Choroid plexus epithelial cell (primary cell): ENCODE data around the gene ANO4.
"Not testable (repeated sequence)": the region's sequence is repeated elsewhere in the genome, so short reads cannot be mapped to it uniquely, and the experiment has no call there.

ENCODE experiments used
- DNase-seq: peaks from one replicate; pipeline ENCODE4 v3.0.0-alpha.2; 2010; ENCODE audit warnings: low read depth
- H3K4me3 ChIP-seq: 2 replicates; pipeline ENCODE4 v1.5.1; 2011; ENCODE audit warnings: low read depth, mild to moderate bottlenecking, control low read depth, low read length, moderate library complexity
- CTCF ChIP-seq: conservative IDR thresholded peaks from 2 replicates; pipeline ENCODE4 v1.5.1; 2011; ENCODE audit warnings: low read depth, mild to moderate bottlenecking, control low read depth, inconsistent platforms, low read length, moderate library complexity

ANO4 gene

DNA sequence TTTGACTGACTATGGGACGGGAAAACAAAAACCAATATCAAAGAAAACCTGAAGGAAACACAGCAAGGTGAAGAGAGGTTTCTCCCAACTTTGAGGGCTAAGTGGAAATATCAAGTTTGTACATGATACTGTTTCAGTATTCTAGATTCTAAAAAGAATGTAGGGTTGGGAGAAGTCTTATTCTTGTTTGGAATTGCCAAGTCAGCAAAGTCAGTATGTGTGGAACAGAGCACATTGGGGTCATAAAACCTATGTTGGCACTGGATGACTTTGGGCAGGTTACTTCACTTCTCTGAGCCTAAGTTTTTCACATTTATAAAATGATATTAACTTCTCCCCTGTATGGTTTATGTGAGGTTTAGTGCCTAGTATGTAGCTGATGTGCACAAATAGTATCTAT is 182.2 kb downstream of the ANO4 start:
- H3K4me3 ChIP-seq: no peak overlapping the region
- no peak for TF ChIP-seq CTCF
- DNase-seq: no peak

DNA sequence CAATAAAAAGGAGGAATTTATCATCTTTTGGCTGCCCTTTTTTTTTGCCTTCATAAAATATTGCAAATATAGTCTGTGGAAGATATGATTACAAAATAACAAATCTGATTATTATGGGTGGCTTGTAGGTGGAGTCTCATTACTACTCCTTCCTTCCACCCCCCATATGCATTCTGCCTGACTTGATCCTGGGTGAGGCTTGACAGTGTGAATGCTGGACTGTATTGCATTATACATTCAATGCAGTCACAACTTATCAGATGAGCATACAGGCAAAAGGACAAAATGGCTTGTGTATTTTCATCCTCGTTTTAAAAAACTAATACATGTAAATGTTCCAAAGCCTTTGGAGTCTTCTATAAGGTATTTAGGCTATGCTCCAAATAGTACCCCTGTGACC is 186.3 kb downstream of the ANO4 start:
- DNase-seq: no peak
- no peak overlapping the region for H3K4me3 ChIP-seq
- TF ChIP-seq CTCF: no peak

- no peak for DNase-seq
- TF ChIP-seq CTCF: no peak
- H3K4me3 ChIP-seq: no peak overlapping the region
Measured at GRCh38 chr12:100982511-100983183, 188.1 kb downstream of the ANO4 start.

DNA sequence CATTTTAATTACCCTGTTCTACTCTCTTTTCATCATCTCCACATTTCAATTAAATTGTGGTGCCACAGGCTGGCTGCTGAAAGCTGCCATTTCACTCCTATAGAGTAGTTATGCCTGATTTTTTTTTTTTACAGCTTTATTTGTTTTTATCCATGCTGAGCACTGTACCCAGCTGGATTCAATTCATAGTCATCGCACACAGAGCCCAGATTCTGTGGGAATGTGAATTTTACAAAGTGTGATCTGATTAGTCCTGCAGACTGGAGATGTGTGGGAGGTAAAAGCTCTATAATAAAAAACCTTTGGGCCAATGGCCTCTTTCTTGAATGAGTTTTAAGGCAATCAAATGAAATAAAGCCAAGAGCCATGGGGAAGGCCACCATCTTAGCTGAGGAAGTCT is 190.2 kb downstream of the ANO4 start:
- H3K4me3 ChIP-seq: no peak overlapping the region
- no peak for DNase-seq
- no peak for TF ChIP-seq CTCF

DNA sequence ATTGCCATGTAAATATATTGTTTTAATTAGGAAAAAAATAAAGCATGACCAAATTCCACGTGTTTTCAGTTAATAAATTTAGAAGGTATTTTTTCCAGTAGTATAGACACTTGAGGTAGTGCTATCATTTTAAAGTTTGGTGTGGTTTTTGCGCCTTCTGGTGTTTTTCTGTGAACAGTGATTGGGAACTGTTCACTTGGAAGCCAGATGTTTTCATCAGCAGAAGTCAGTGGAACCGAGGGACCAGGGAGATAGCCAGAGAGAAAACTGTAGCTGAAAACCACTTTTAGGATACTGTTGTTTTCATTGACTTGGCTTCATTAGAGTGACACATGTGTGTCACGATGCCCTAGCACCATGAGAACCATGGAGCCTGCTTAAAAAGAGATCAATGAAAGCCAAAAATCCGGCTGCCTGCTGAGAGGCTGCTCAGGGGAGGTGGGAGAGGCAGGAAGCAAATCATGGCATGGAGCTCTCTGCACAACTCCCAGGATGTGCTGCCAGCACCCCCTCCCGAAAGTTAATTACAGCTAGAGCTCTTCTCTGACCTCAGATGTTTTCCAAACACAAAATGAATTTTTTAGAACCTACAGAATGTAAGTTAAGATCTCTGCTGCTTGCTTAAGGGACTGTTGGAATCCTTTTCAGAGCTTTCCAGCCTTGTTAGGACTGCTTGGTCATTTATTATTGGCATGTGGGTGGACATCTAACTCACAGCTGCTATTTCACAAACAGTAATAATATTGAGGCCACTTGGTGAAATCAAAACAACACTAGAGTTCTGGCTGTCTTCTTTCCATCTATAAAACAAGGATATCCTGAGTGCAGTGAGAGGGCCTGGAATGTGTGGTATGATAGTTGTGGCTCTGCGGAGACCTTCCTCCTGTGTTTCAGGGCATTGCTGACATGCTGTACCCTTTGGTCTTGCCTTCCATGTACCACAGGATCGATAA is 192.3 kb downstream of the ANO4 start:
- H3K4me3 ChIP-seq: no peak overlapping the region
- TF ChIP-seq CTCF: no peak
- DNase-seq: peak; percentile 29

- DNase-seq: peak; percentile 42
Measured at GRCh38 chr12:100987552-100988521, 193.3 kb downstream of the ANO4 start.

DNA sequence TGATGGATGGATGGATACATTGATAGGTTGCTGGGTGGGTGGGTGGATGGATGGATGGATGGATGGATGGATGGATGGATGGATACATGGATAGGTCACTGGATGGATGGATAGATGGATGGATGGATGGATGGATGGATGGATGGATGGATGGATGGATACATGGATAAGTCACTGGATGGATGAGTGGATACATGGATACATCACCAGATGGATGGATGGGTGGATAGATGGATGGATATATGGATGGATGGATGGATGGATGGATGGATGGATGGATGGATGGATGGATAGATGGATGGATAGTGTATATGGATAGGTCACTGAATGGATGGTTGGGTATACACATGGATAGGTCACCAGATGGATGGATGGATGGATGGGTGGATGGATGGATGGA is 194.9 kb downstream of the ANO4 start:
- not testable (repeated sequence) for H3K4me3 ChIP-seq, DNase-seq

More at GRCh38 chr12:100987552-100988521, 193.3 kb downstream of the ANO4 start:
- no peak overlapping the region for H3K4me3 ChIP-seq
- TF ChIP-seq CTCF: peak; percentile 56
